ENCODE data around the gene CDH23. TPM values are rescaled to one million over a fixed set of nuclear protein-coding genes. Genes with fewer than 3 reads are reported as not detected.

CDH23 gene
- total RNA-seq, 1 donor from 2014 or later: 5.4 TPM

- ATAC-seq (no peak), DNase-seq (no peak)
- intact Hi-C loops (cut with micrococcal nuclease): no loop called here
These were observed 326.1 kb downstream of the CDH23 start for GRCh38 chr10:71722849-71723248.

- intact Hi-C loops (cut with micrococcal nuclease): no loop called here
- no peak for ATAC-seq
These were observed 326.6 kb downstream of the CDH23 start for GRCh38 chr10:71723311-71723710.

GRCh38 chr10:71724539-71724938 is 327.8 kb downstream of the CDH23 start:
- intact Hi-C loops (cut with micrococcal nuclease): no loop called here
- ATAC-seq (no peak), DNase-seq (no peak)

More at GRCh38 chr10:71723311-71723710, 326.6 kb downstream of the CDH23 start:
- no peak for DNase-seq

- ATAC-seq (no peak), DNase-seq (no peak)
- intact Hi-C loops (cut with micrococcal nuclease): no loop called here
These were observed 328.5 kb downstream of the CDH23 start for GRCh38 chr10:71725249-71725648.

GRCh38 chr10:71725998-71726579 is 329.4 kb downstream of the CDH23 start:
- ATAC-seq (no peak), DNase-seq (no peak)
- intact Hi-C loops (cut with micrococcal nuclease): no loop called here

GRCh38 chr10:71726580-71727104 is 329.9 kb downstream of the CDH23 start:
- DNase-seq (no peak), ATAC-seq (no peak)
- intact Hi-C loops (cut with micrococcal nuclease): no loop called here

GRCh38 chr10:71727105-71727737 is 330.5 kb downstream of the CDH23 start:
- intact Hi-C loops (cut with micrococcal nuclease): no loop called here
- peak; percentile 5 for ATAC-seq
- no peak for DNase-seq

GRCh38 chr10:71727738-71728737 is 331.3 kb downstream of the CDH23 start:
- ATAC-seq (peak; percentile 83), DNase-seq (peak; percentile 76)
- intact Hi-C loops (cut with micrococcal nuclease): no loop called here

GRCh38 chr10:71729161-71729636 is 332.5 kb downstream of the CDH23 start:
- ATAC-seq (peak; percentile 51), DNase-seq (peak; percentile 74)
- intact Hi-C loops (cut with micrococcal nuclease): no loop called here

GRCh38 chr10:71731791-71732190 is 335.1 kb downstream of the CDH23 start:
- intact Hi-C loops (cut with micrococcal nuclease): no loop called here
- no peak for DNase-seq
- ATAC-seq: no peak

- intact Hi-C loops (cut with micrococcal nuclease): no loop called here
- ATAC-seq (no peak), DNase-seq (no peak)
These were observed 338.1 kb downstream of the CDH23 start for GRCh38 chr10:71734797-71735196.

GRCh38 chr10:71735709-71736569 is 339.2 kb downstream of the CDH23 start:
- intact Hi-C loops (cut with micrococcal nuclease): no loop called here
- DNase-seq (no peak), ATAC-seq (peak; percentile 24)

GRCh38 chr10:71736570-71736952 is 339.8 kb downstream of the CDH23 start:
- no peak for ATAC-seq
- no peak for DNase-seq
- intact Hi-C loops (cut with micrococcal nuclease): no loop called here

- intact Hi-C loops (cut with micrococcal nuclease): no loop called here
- no peak for DNase-seq
- no peak for ATAC-seq
These were observed 340.5 kb downstream of the CDH23 start for GRCh38 chr10:71737001-71737833.

GRCh38 chr10:71737834-71738197 is 341.1 kb downstream of the CDH23 start:
- DNase-seq (peak; percentile 5), ATAC-seq (no peak)
- intact Hi-C loops (cut with micrococcal nuclease): no loop called here

GRCh38 chr10:71739358-71739900 is 342.7 kb downstream of the CDH23 start:
- no peak for DNase-seq
- no peak for ATAC-seq
- intact Hi-C loops (cut with micrococcal nuclease): no loop called here

- ATAC-seq (peak; percentile 64), DNase-seq (peak; percentile 61)
- intact Hi-C loops (cut with micrococcal nuclease): no loop called here
These were observed 343.4 kb downstream of the CDH23 start for GRCh38 chr10:71740069-71740653.

Data from left ventricle myocardium superior (tissue), 1 donor.